K562 (cell line): Measurements from ENCODE around the gene GSTM1. TPM values are rescaled to one million over a fixed set of nuclear protein-coding genes. Genes with fewer than 3 reads are reported as not detected.

Source experiments
- ATF6 ChIP-seq: sonication (generic); formaldehyde crosslinking; IDR thresholded peaks from 2 replicates; pipeline ENCODE4 v1.4.0; 2020; ENCODE audit warnings: mild to moderate bottlenecking, missing genetic modification reagents
- FIP1L1 ChIP-seq: fragments of 200-400 bp; formaldehyde crosslinking; IDR thresholded peaks from 2 replicates; pipeline ENCODE4 v1.6.1; 2018; ENCODE audit warnings: mild to moderate bottlenecking, low read depth, low read length; ENCODE audit not compliant: poor library complexity, severe bottlenecking
- HDAC3 ChIP-seq: fragments of 450-650 bp; IDR thresholded peaks from 2 replicates; pipeline ENCODE4 v1.6.1; 2018; ENCODE audit warnings: borderline replicate concordance, mild to moderate bottlenecking, moderate library complexity; ENCODE audit not compliant: partially characterized antibody
- HLTF ChIP-seq: fragments of 450-650 bp; IDR thresholded peaks from 2 replicates; pipeline ENCODE4 v1.6.1; 2016
- KDM4B ChIP-seq, 2 experiments: fragments of 450-650 bp in 1 of 2; sonication (generic) in 1 of 2; IDR thresholded peaks; 2 replicates each; pipeline ENCODE4 v1.6.1; 2016 to 2017; ENCODE audit warnings: borderline replicate concordance in 2 of 2, antibody characterized with exemption in 1 of 2, low read depth in 1 of 2, mild to moderate bottlenecking in 1 of 2
- MLLT1 ChIP-seq, 2 experiments: fragments of 450-650 bp; IDR thresholded peaks; 2 replicates each; pipeline ENCODE4 v1.6.1; 2016
- NFIX ChIP-seq: fragments of 250-450 bp; sonication (Bioruptor Pico); IDR thresholded peaks from 2 replicates; pipeline ENCODE4 v1.4.0; 2020; ENCODE audit warnings: low read depth, mild to moderate bottlenecking, moderate library complexity
- PHB ChIP-seq: fragments of 250-450 bp; sonication (Bioruptor Pico); IDR thresholded peaks from 2 replicates; pipeline ENCODE4 v1.5.0; 2021
- PHF20 ChIP-seq: fragments of 450-650 bp; IDR thresholded peaks from 2 replicates; pipeline ENCODE4 v1.6.1; 2018; ENCODE audit not compliant: partially characterized antibody
- POLR2AphosphoS5 ChIP-seq: IDR thresholded peaks from 2 replicates; pipeline ENCODE4 v1.6.1; 2011; ENCODE audit warnings: mild to moderate bottlenecking, low read depth, low read length, moderate library complexity; ENCODE audit not compliant: control insufficient read depth, insufficient read depth
- RUNX1 ChIP-seq: sonication (generic); IDR thresholded peaks from 2 replicates; pipeline ENCODE4 v1.6.1; 2016; ENCODE audit warnings: antibody characterized with exemption, low read depth
- SFPQ ChIP-seq: fragments of 200-400 bp; formaldehyde crosslinking; IDR thresholded peaks from 2 replicates; pipeline ENCODE4 v1.6.1; 2017; ENCODE audit warnings: mild to moderate bottlenecking, low read depth, low read length, moderate library complexity
- THRA ChIP-seq: fragments of 450-650 bp; IDR thresholded peaks from 2 replicates; pipeline ENCODE4 v1.6.1; 2017; ENCODE audit warnings: mild to moderate bottlenecking, moderate library complexity
- ZFP91 ChIP-seq: sonication (generic); formaldehyde crosslinking; IDR thresholded peaks from 2 replicates; pipeline ENCODE4 v1.8.0; 2022; ENCODE audit warnings: mild to moderate bottlenecking, missing genetic modification reagents
- ZNF133 ChIP-seq: fragments of 250-450 bp; sonication (Bioruptor Pico); IDR thresholded peaks from 2 replicates; pipeline ENCODE4 v1.4.0; 2020; ENCODE audit warnings: mild to moderate bottlenecking
- ZNF263 ChIP-seq: sonication (generic); formaldehyde crosslinking; IDR thresholded peaks from 2 replicates; pipeline ENCODE4 v1.8.0; 2022; ENCODE audit warnings: mild to moderate bottlenecking, missing genetic modification reagents, borderline replicate concordance
- ZNF311 ChIP-seq: fragments of 250-450 bp; sonication (Bioruptor Pico); IDR thresholded peaks from 2 replicates; pipeline ENCODE4 v1.4.0; 2020; ENCODE audit warnings: mild to moderate bottlenecking, moderate library complexity
- ZNF644 ChIP-seq: fragments of 200-800 bp; sonication (Bioruptor generic); IDR thresholded peaks from 2 replicates; pipeline ENCODE4 v1.6.1; 2016; ENCODE audit warnings: low read depth, missing genetic modification characterization, missing compliant biosample characterization
- ZNF699 ChIP-seq: fragments of 250-450 bp; sonication (Bioruptor Pico); IDR thresholded peaks from 2 replicates; pipeline ENCODE4 v1.8.0; 2021; ENCODE audit warnings: mild to moderate bottlenecking, moderate library complexity; ENCODE audit not compliant: insufficient replicate concordance
- ZSCAN29 ChIP-seq: fragments of 450-650 bp; IDR thresholded peaks from 2 replicates; pipeline ENCODE4 v1.6.1; 2017
- polyA plus RNA-seq, 8 experiments: library from polyadenylated mRNA; depleted of rRNA in 4 of 8; stranded (reverse) in 5 of 8; unstranded in 3 of 8; fragments of >200 nt; fragmentation: Nextera tagmentation in 2 of 8; fragmentation: Illumina TruSeq in 1 of 8; extraction: Ambion mirVana in 2 of 8; extraction: Trizol in 1 of 8; gene quantifications; 2 replicates each; pipeline versions ENCODE4 v1.2.1 to v1.2.3, GENCODE V29; 2011 to 2014; ENCODE audit warnings: inconsistent platforms in 1 of 8, missing spikeins in 1 of 8
- total RNA-seq, 7 experiments: library from RNA; depleted of rRNA in 6 of 7; stranded (reverse); fragments of >200 nt in 6 of 7; fragmentation: Illumina TruSeq in 2 of 7; extraction: Trizol in 2 of 7; gene quantifications; 2 replicates each; pipeline versions ENCODE4 v1.2.1 to v1.2.3, GENCODE V29; 2011 to 2021; ENCODE audit warnings: low replicate concordance in 1 of 7

Gene GSTM1
- total and polyA plus RNA-seq, 9 of the 15 experiments (the other 6 are each of a cell fraction or from before 2014, with no cell fraction given) = not detected

GRCh38 chr1:109719337-109719837 lies 31.8 kb downstream of the GSTM1 start (continued):
- peak; percentile 72 for TF ChIP-seq ZNF644 (tag)
- no peak for TF ChIP-seq ATF6 (CRISPR knock-in tag)
- TF ChIP-seq PHB (CRISPR knock-in tag) = no peak
- TF ChIP-seq ZSCAN29 = no peak
- no peak for TF ChIP-seq NFIX
- no peak for TF ChIP-seq ZNF699
- TF ChIP-seq RUNX1 = no peak
- TF ChIP-seq PHF20 = no peak
- no peak for TF ChIP-seq ZFP91
- no peak for TF ChIP-seq ZNF133
- no peak for TF ChIP-seq MLLT1 (IDR thresholded peaks at IDR 0.05)
- no peak for TF ChIP-seq HLTF
- no peak for TF ChIP-seq POLR2AphosphoS5
- no peak for TF ChIP-seq THRA
- no peak for TF ChIP-seq ZNF263 (CRISPR knock-in tag)
- TF ChIP-seq KDM4B (IDR thresholded peaks at IDR 0.05; ENCODE audit: borderline replicate concordance in 2 of 2, low read depth in 1 of 2) = no peak
- peak; percentile 50; the same call in 1 of the 2 replicates for TF ChIP-seq ZNF311 (CRISPR knock-in tag)
- no peak for TF ChIP-seq SFPQ
- no peak for TF ChIP-seq HDAC3
- no peak for TF ChIP-seq FIP1L1
